ENCODE measurements around the gene HOXC11. TPM values are rescaled to one million over a fixed set of nuclear protein-coding genes. Genes with fewer than 3 reads are reported as not detected.

HOXC11 gene
- polyA plus RNA-seq, 3 donors: not detected

GRCh38 chr12:54001283-54002187 is 28.6 kb downstream of the HOXC11 start:
- 26 to 40% (median 30%) methylated on average over 8 of the region's 8 CpGs for WGBS, 3 donors
- no peak overlapping the region for H3K27ac ChIP-seq (ENCODE audit: low read depth, low read length)

GRCh38 chr12:54002278-54002914 is 29.5 kb downstream of the HOXC11 start:
- WGBS, 3 donors: 14 to 34% (median 27%) methylated on average over 19 of the region's 19 CpGs
- no peak overlapping the region for H3K27ac ChIP-seq (ENCODE audit: low read depth, low read length)

GRCh38 chr12:54002915-54003389 is 30.0 kb downstream of the HOXC11 start:
- WGBS, 3 donors: 18 to 45% (median 38%) methylated on average over 19 of the region's 19 CpGs
- no peak overlapping the region for H3K27ac ChIP-seq (ENCODE audit: low read depth, low read length)

- WGBS, 3 donors: 29 to 55% (median 51%) methylated on average over 3 of the region's 3 CpGs
Observed at GRCh38 chr12:54003625-54004024, 30.7 kb downstream of the HOXC11 start.

GRCh38 chr12:54004063-54004840 is 31.3 kb downstream of the HOXC11 start:
- 19 to 31% (median 23%) methylated on average over 20 of the region's 20 CpGs for WGBS, 3 donors
- no peak overlapping the region for H3K27ac ChIP-seq (ENCODE audit: low read depth, low read length)

More at GRCh38 chr12:54003625-54004024, 30.7 kb downstream of the HOXC11 start:
- no peak overlapping the region for H3K27ac ChIP-seq (ENCODE audit: low read depth, low read length)

GRCh38 chr12:54004841-54005530 is 32.1 kb downstream of the HOXC11 start:
- WGBS, 3 donors: 10 to 21% (median 15%) methylated on average over 31 of the region's 31 CpGs
- no peak overlapping the region for H3K27ac ChIP-seq (ENCODE audit: low read depth, low read length)

GRCh38 chr12:54005531-54005852 is 32.6 kb downstream of the HOXC11 start:
- no peak overlapping the region for H3K27ac ChIP-seq (ENCODE audit: low read depth, low read length)
- 4 to 8% (median 7%) methylated on average over 26 of the region's 26 CpGs for WGBS, 3 donors

- 6 to 8% (median 7%) methylated on average over 39 of the region's 39 CpGs for WGBS, 3 donors
- no peak overlapping the region for H3K27ac ChIP-seq (ENCODE audit: low read depth, low read length)
Observed at GRCh38 chr12:54005853-54006558, 33.1 kb downstream of the HOXC11 start.

GRCh38 chr12:54006559-54007220 is 33.8 kb downstream of the HOXC11 start:
- H3K27ac ChIP-seq (ENCODE audit: low read depth, low read length): no peak overlapping the region
- 30 to 33% (median 32%) methylated on average over 22 of the region's 22 CpGs for WGBS, 3 donors

- WGBS, 3 donors: 50 to 58% (median 57%) methylated on average over 2 of the region's 2 CpGs
- H3K27ac ChIP-seq (ENCODE audit: low read depth, low read length): no peak overlapping the region
Observed at GRCh38 chr12:54007538-54008259, 34.8 kb downstream of the HOXC11 start.

- no peak overlapping the region for H3K27ac ChIP-seq (ENCODE audit: low read depth, low read length)
- WGBS, 3 donors: 32 to 39% (median 34%) methylated on average over 2 of the region's 2 CpGs
Observed at GRCh38 chr12:54008260-54008552, 35.3 kb downstream of the HOXC11 start.

- WGBS, 3 donors: 3 to 5% (median 5%) methylated on average over 47 to 51 of the region's 51 CpGs
- no peak overlapping the region for H3K27ac ChIP-seq (ENCODE audit: low read depth, low read length)
Observed at GRCh38 chr12:54009171-54010052, 36.5 kb downstream of the HOXC11 start.

- H3K27ac ChIP-seq (ENCODE audit: low read depth, low read length): no peak overlapping the region
- 14 to 38% (median 23%) methylated on average over 10 of the region's 10 CpGs for WGBS, 3 donors
Observed at GRCh38 chr12:54010053-54010971, 37.4 kb downstream of the HOXC11 start.

GRCh38 chr12:54010972-54011664 is 38.2 kb downstream of the HOXC11 start:
- H3K27ac ChIP-seq (ENCODE audit: low read depth, low read length): no peak overlapping the region
- WGBS, 3 donors: 8 to 22% (median 18%) methylated on average over 17 of the region's 17 CpGs
